OCI-LY1 (cell line): ENCODE results near the gene CTTNBP2.

Experiments
- H2AFZ ChIP-seq: fragments of 200-600 bp; sonication (generic), shearing (Covaris generic); 2 replicates; pipeline ENCODE4 v1.6.0; 2014; ENCODE audit warnings: antibody characterized with exemption, mild to moderate bottlenecking, low read length
- H3F3A ChIP-seq: fragments of 200-600 bp; sonication (generic), shearing (Covaris generic); 2 replicates; pipeline ENCODE4 v1.6.0; 2014; ENCODE audit warnings: mild to moderate bottlenecking, antibody characterized with exemption, low read length, moderate library complexity; ENCODE audit not compliant: insufficient read depth
- H3K27ac ChIP-seq: fragments of 200-600 bp; sonication (generic); 2 replicates; pipeline ENCODE4 v1.5.1; 2014; ENCODE audit warnings: low read length, mixed run types, mild to moderate bottlenecking, low read depth; ENCODE audit not compliant: poor library complexity, severe bottlenecking
- H3K27me3 ChIP-seq: fragments of 200-600 bp; sonication (generic); 2 replicates; pipeline ENCODE4 v1.6.0; 2014; ENCODE audit warnings: antibody characterized with exemption, mild to moderate bottlenecking, low read length, moderate library complexity; ENCODE audit not compliant: insufficient read depth
- H3K36me3 ChIP-seq: fragments of 200-600 bp; sonication (generic); 2 replicates; pipeline ENCODE4 v1.6.1; 2014; ENCODE audit warnings: mild to moderate bottlenecking, antibody characterized with exemption, low read length, moderate library complexity, mixed read lengths; ENCODE audit not compliant: insufficient read depth
- H3K4me1 ChIP-seq: fragments of 200-600 bp; sonication (generic); 2 replicates; pipeline ENCODE4 v1.5.1; 2014; ENCODE audit warnings: mild to moderate bottlenecking, low read length, moderate library complexity; ENCODE audit not compliant: insufficient read depth, severe bottlenecking
- H3K4me2 ChIP-seq: fragments of 200-600 bp; sonication (generic), shearing (Covaris generic); 2 replicates; pipeline ENCODE4 v1.6.1; 2014; ENCODE audit warnings: low read length
- H3K4me3 ChIP-seq: fragments of 200-600 bp; sonication (generic); 2 replicates; pipeline ENCODE4 v1.5.1; 2014; ENCODE audit warnings: low read length, low read depth, mild to moderate bottlenecking, mixed read lengths; ENCODE audit not compliant: poor library complexity, severe bottlenecking
- H3K79me2 ChIP-seq: fragments of 200-600 bp; shearing (Covaris generic); 2 replicates; pipeline ENCODE4 v1.6.1; 2016; ENCODE audit warnings: mixed run types, low read length, mixed read lengths; ENCODE audit not compliant: insufficient read depth
- H3K9ac ChIP-seq: fragments of 200-600 bp; sonication (generic), shearing (Covaris generic); 2 replicates; pipeline ENCODE4 v1.6.1; 2014; ENCODE audit warnings: mild to moderate bottlenecking, low read length, mixed read lengths
- H3K9me2 ChIP-seq: fragments of 200-600 bp; sonication (generic), shearing (Covaris generic); 2 replicates; pipeline ENCODE4 v1.6.1; 2014; ENCODE audit warnings: low read depth, mild to moderate bottlenecking, low read length, mixed read lengths
- H3K9me3 ChIP-seq: fragments of 200-600 bp; shearing (Covaris generic); 2 replicates; pipeline ENCODE4 v1.6.1; 2014; ENCODE audit warnings: low read length, mixed read lengths
- H4K20me1 ChIP-seq: fragments of 200-600 bp; sonication (generic), shearing (Covaris generic); 2 replicates; pipeline ENCODE4 v1.6.0; 2016; ENCODE audit warnings: mild to moderate bottlenecking, low read length; ENCODE audit not compliant: insufficient read depth
- CTCF ChIP-seq: fragments of 200-600 bp; sonication (generic), shearing (Covaris generic); IDR thresholded peaks from 2 replicates; pipeline ENCODE4 v1.5.1; 2017; ENCODE audit warnings: mild to moderate bottlenecking, antibody characterized with exemption, low read length, moderate library complexity, mixed read lengths
- EZH2 ChIP-seq: fragments of 200-600 bp; sonication (generic), shearing (Covaris generic); IDR thresholded peaks from 2 replicates; pipeline ENCODE4 v1.8.0; 2017; ENCODE audit warnings: borderline replicate concordance, mixed run types, mild to moderate bottlenecking, antibody characterized with exemption, low read length, moderate library complexity, mixed read lengths

Gene CTTNBP2

GRCh38 chr7:117889611-117890010 is 16.4 kb upstream of the CTTNBP2 start:
- Histone ChIP-seq H3K36me3 (no peaks in the 10 kb centered on the region), H3F3A (no peaks in the 10 kb centered on the region), H3K4me1 (no peaks in the 10 kb centered on the region), H4K20me1 (peaks cover 3% of the 10 kb centered on the region; the same call in 1 of the 2 replicates), H3K79me2 (no peaks in the 10 kb centered on the region), H3K9ac (no peak overlapping the region), H3K9me2 (no peaks in the 10 kb centered on the region), H3K27ac (no peak overlapping the region), H3K9me3 (no peaks in the 10 kb centered on the region), H2AFZ (no peak overlapping the region), H3K4me2 (no peak overlapping the region), H3K27me3 (no peaks in the 10 kb centered on the region), H3K4me3 (no peak overlapping the region)
- no peak for TF ChIP-seq CTCF
- TF ChIP-seq EZH2: no peak

GRCh38 chr7:117888627-117889026 is 15.4 kb upstream of the CTTNBP2 start:
- no peaks in the 10 kb centered on the region for H3K79me2 ChIP-seq
- no peaks in the 10 kb centered on the region for H3F3A ChIP-seq
- H3K36me3 ChIP-seq: no peaks in the 10 kb centered on the region
- no peak overlapping the region for H3K4me2 ChIP-seq
- no peaks in the 10 kb centered on the region for H3K9me3 ChIP-seq
- H3K27ac ChIP-seq: no peak overlapping the region
- no peaks in the 10 kb centered on the region for H3K9me2 ChIP-seq
- peaks cover 3% of the 10 kb centered on the region; the same call in 1 of the 2 replicates for H4K20me1 ChIP-seq
- TF ChIP-seq EZH2 (no peak), CTCF (no peak)
- no peak overlapping the region for H3K9ac ChIP-seq
- no peaks in the 10 kb centered on the region for H3K27me3 ChIP-seq
- H2AFZ ChIP-seq: no peak overlapping the region
- no peaks in the 10 kb centered on the region for H3K4me1 ChIP-seq
- no peak overlapping the region for H3K4me3 ChIP-seq

GRCh38 chr7:117882594-117882993 is 9.4 kb upstream of the CTTNBP2 start:
- H3K9ac ChIP-seq: no peak overlapping the region
- no peak overlapping the region for H3K4me3 ChIP-seq
- H3K79me2 ChIP-seq: no peaks in the 10 kb centered on the region
- no peak overlapping the region for H3K4me2 ChIP-seq
- H2AFZ ChIP-seq: no peak overlapping the region
- no peaks in the 10 kb centered on the region for H3K36me3 ChIP-seq
- H3K4me1 ChIP-seq: no peaks in the 10 kb centered on the region
- no peaks in the 10 kb centered on the region for H3F3A ChIP-seq
- TF ChIP-seq EZH2 (no peak), CTCF (no peak)
- no peaks in the 10 kb centered on the region for H3K27me3 ChIP-seq
- peaks cover 3% of the 10 kb centered on the region; the same call in 1 of the 2 replicates for H4K20me1 ChIP-seq
- no peaks in the 10 kb centered on the region for H3K9me2 ChIP-seq
- no peaks in the 10 kb centered on the region for H3K9me3 ChIP-seq
- no peak overlapping the region for H3K27ac ChIP-seq
